ENCODE results near the gene PPP2R2C. TPM values are rescaled to one million over a fixed set of nuclear protein-coding genes. Genes with fewer than 3 reads are reported as not detected.

The PPP2R2C gene
- total RNA-seq, 5 donors from 2014 or later (not counting 1 experiment from before 2014, with no cell fraction given) = 0.20 TPM; not detected in 4

GRCh38 chr4:6345866-6346265, 126.5 kb downstream of the PPP2R2C start:
- ATAC-seq (replicated peaks in 1 of 4) (no peak), DNase-seq (no peak)
- no peak overlapping the region for H3K27ac ChIP-seq (ENCODE audit: low read length)
- H3K27me3 ChIP-seq (replicated peaks in 1 of 2; ENCODE audit: control insufficient read depth in 2 of 2, extremely low read depth in 1 of 2, insufficient read depth in 2 of 2, low read length in 1 of 2) = peaks cover 0 to 47% of the 10 kb centered on the region in 2 experiments
- no peak overlapping the region for H3K27ac Mint-ChIP-seq
- H3K36me3 Mint-ChIP-seq = no peaks in the 10 kb centered on the region
- H3K36me3 ChIP-seq (ENCODE audit: control insufficient read depth in 2 of 2, extremely low read depth in 1 of 2, insufficient read depth in 1 of 2, low read length in 1 of 2) = no peaks in the 10 kb centered on the region
- CTCF ChIA-PET = interaction anchor here in 1 of 2 donors (0.6 kb wide), 1 partner anchor 85 kb away, joined by 5 read pairs; no protein-coding TSS in a partner anchor
- POLR2A ChIA-PET = no interaction called here
- no peaks in the 10 kb centered on the region for H3K9me3 ChIP-seq
- H3K9me3 Mint-ChIP-seq = no peaks in the 10 kb centered on the region
- WGBS (ENCODE audit: insufficient coverage) = 74% methylated on average over 13 of the region's 13 CpGs
- H3K4me1 ChIP-seq (ENCODE audit: control insufficient read depth in 1 of 2, extremely low read depth in 1 of 2, insufficient read depth in 2 of 2, low read length in 2 of 2) = no peaks in the 10 kb centered on the region
- H3K4me1 Mint-ChIP-seq = peaks cover 0 to 4% (median 2%) of the 10 kb centered on the region in 3 donors
- no peak overlapping the region for H3K4me3 Mint-ChIP-seq
- H3K27me3 Mint-ChIP-seq = peaks cover 13 to 26% of the 10 kb centered on the region in 2 donors
- H3K4me3 ChIP-seq (ENCODE audit: control insufficient read depth in 1 of 2, extremely low read depth in 1 of 2, low read length in 1 of 2) = no peak overlapping the region

- Histone ChIP-seq H3K27me3 (replicated peaks in 1 of 2; ENCODE audit: control insufficient read depth in 2 of 2, extremely low read depth in 1 of 2, insufficient read depth in 2 of 2, low read length in 1 of 2) (peaks cover 0 to 47% of the 10 kb centered on the region in 2 experiments), H3K4me1 (ENCODE audit: control insufficient read depth in 1 of 2, extremely low read depth in 1 of 2, insufficient read depth in 2 of 2, low read length in 2 of 2) (no peaks in the 10 kb centered on the region), H3K36me3 (ENCODE audit: control insufficient read depth in 2 of 2, extremely low read depth in 1 of 2, insufficient read depth in 1 of 2, low read length in 1 of 2) (no peaks in the 10 kb centered on the region), H3K9me3 (no peaks in the 10 kb centered on the region), H3K27ac (ENCODE audit: low read length) (no peak overlapping the region), H3K4me3 (ENCODE audit: control insufficient read depth in 1 of 2, extremely low read depth in 1 of 2, low read length in 1 of 2) (no peak overlapping the region)
- ChIA-PET POLR2A (no interaction called here), CTCF (interaction anchor here in 1 of 2 donors (0.6 kb wide), 1 partner anchor 85 kb away, joined by 5 read pairs; no protein-coding TSS in a partner anchor)
- no peak for ATAC-seq (replicated peaks in 1 of 4)
- Mint-ChIP-seq H3K4me3 (no peak overlapping the region), H3K27me3 (peaks cover 19 to 27% of the 10 kb centered on the region in 2 donors), H3K36me3 (no peaks in the 10 kb centered on the region), H3K27ac (no peak overlapping the region), H3K4me1 (peaks cover 0 to 4% (median 3%) of the 10 kb centered on the region in 3 donors), H3K9me3 (no peaks in the 10 kb centered on the region)
- DNase-seq = no peak
- WGBS (ENCODE audit: insufficient coverage) = 79% methylated on average over 24 of the region's 27 CpGs
These were observed 127.2 kb downstream of the PPP2R2C start for GRCh38 chr4:6345096-6345830.

GRCh38 chr4:6343939-6344408, 128.4 kb downstream of the PPP2R2C start:
- Mint-ChIP-seq H3K27ac (no peak overlapping the region), H3K27me3 (peaks cover 26 to 28% of the 10 kb centered on the region in 2 donors), H3K36me3 (no peaks in the 10 kb centered on the region), H3K4me3 (no peak overlapping the region), H3K4me1 (peaks cover 3 to 11% (median 10%) of the 10 kb centered on the region in 3 donors), H3K9me3 (no peaks in the 10 kb centered on the region)
- ATAC-seq (replicated peaks in 1 of 4) = no peak
- Histone ChIP-seq H3K4me3 (ENCODE audit: control insufficient read depth in 1 of 2, extremely low read depth in 1 of 2, low read length in 1 of 2) (no peak overlapping the region), H3K36me3 (ENCODE audit: control insufficient read depth in 2 of 2, extremely low read depth in 1 of 2, insufficient read depth in 1 of 2, low read length in 1 of 2) (no peaks in the 10 kb centered on the region), H3K9me3 (no peaks in the 10 kb centered on the region), H3K27ac (ENCODE audit: low read length) (no peak overlapping the region), H3K27me3 (replicated peaks in 1 of 2; ENCODE audit: control insufficient read depth in 2 of 2, extremely low read depth in 1 of 2, insufficient read depth in 2 of 2, low read length in 1 of 2) (peaks cover 0 to 53% of the 10 kb centered on the region in 2 experiments), H3K4me1 (ENCODE audit: control insufficient read depth in 1 of 2, extremely low read depth in 1 of 2, insufficient read depth in 2 of 2, low read length in 2 of 2) (peaks cover 0 to 5% of the 10 kb centered on the region in 2 experiments)
- POLR2A ChIA-PET = no interaction called here
- CTCF ChIA-PET = no interaction called here
- 63% methylated on average over 5 of the region's 11 CpGs for WGBS (ENCODE audit: insufficient coverage)
- no peak for DNase-seq

- no peaks in the 10 kb centered on the region for H3K36me3 ChIP-seq (ENCODE audit: control insufficient read depth in 2 of 2, extremely low read depth in 1 of 2, insufficient read depth in 1 of 2, low read length in 1 of 2)
- H3K27ac ChIP-seq (ENCODE audit: low read length) = no peak overlapping the region
- Mint-ChIP-seq H3K27me3 (peaks cover 30 to 34% of the 10 kb centered on the region in 2 donors), H3K27ac (no peak overlapping the region), H3K4me3 (no peak overlapping the region), H3K36me3 (no peaks in the 10 kb centered on the region), H3K4me1 (peaks cover 15 to 23% (median 22%) of the 10 kb centered on the region in 3 donors), H3K9me3 (no peaks in the 10 kb centered on the region)
- peaks cover 0 to 18% of the 10 kb centered on the region in 2 experiments for H3K4me1 ChIP-seq (ENCODE audit: control insufficient read depth in 1 of 2, extremely low read depth in 1 of 2, insufficient read depth in 2 of 2, low read length in 2 of 2)
- CTCF ChIA-PET = no interaction called here
- ATAC-seq (replicated peaks in 1 of 4) (no peak), DNase-seq (no peak)
- POLR2A ChIA-PET = no interaction called here
- no peak overlapping the region for H3K4me3 ChIP-seq (ENCODE audit: control insufficient read depth in 1 of 2, extremely low read depth in 1 of 2, low read length in 1 of 2)
- 67% methylated on average over 15 of the region's 23 CpGs for WGBS (ENCODE audit: insufficient coverage)
- H3K27me3 ChIP-seq (replicated peaks in 1 of 2; ENCODE audit: control insufficient read depth in 2 of 2, extremely low read depth in 1 of 2, insufficient read depth in 2 of 2, low read length in 1 of 2) = peaks cover 2 to 50% of the 10 kb centered on the region in 2 experiments
- no peaks in the 10 kb centered on the region for H3K9me3 ChIP-seq
These were observed 129.7 kb downstream of the PPP2R2C start for GRCh38 chr4:6342530-6343293.

- WGBS (ENCODE audit: insufficient coverage) = 81% methylated on average over 2 of the region's 6 CpGs
- Histone ChIP-seq H3K4me3 (ENCODE audit: control insufficient read depth in 1 of 2, extremely low read depth in 1 of 2, low read length in 1 of 2) (no peak overlapping the region), H3K9me3 (no peaks in the 10 kb centered on the region), H3K27ac (ENCODE audit: low read length) (no peak overlapping the region), H3K4me1 (ENCODE audit: control insufficient read depth in 1 of 2, extremely low read depth in 1 of 2, insufficient read depth in 2 of 2, low read length in 2 of 2) (peaks cover 0 to 26% of the 10 kb centered on the region in 2 experiments), H3K36me3 (ENCODE audit: control insufficient read depth in 2 of 2, extremely low read depth in 1 of 2, insufficient read depth in 1 of 2, low read length in 1 of 2) (no peaks in the 10 kb centered on the region), H3K27me3 (replicated peaks in 1 of 2; ENCODE audit: control insufficient read depth in 2 of 2, extremely low read depth in 1 of 2, insufficient read depth in 2 of 2, low read length in 1 of 2) (peaks cover 2 to 48% of the 10 kb centered on the region in 2 experiments)
- Mint-ChIP-seq H3K27me3 (peaks cover 37 to 43% of the 10 kb centered on the region in 2 donors), H3K4me1 (peaks cover 22 to 31% (median 24%) of the 10 kb centered on the region in 3 donors), H3K36me3 (no peaks in the 10 kb centered on the region), H3K9me3 (no peaks in the 10 kb centered on the region), H3K27ac (no peak overlapping the region), H3K4me3 (no peak overlapping the region)
- POLR2A ChIA-PET = no interaction called here
- ATAC-seq (replicated peaks in 1 of 4) = no peak
- CTCF ChIA-PET = interaction anchor here in 1 of 2 donors (0.6 kb wide), 1 partner anchor 233 kb away, joined by 3 read pairs; no protein-coding TSS in a partner anchor
- no peak for DNase-seq
These were observed 130.7 kb downstream of the PPP2R2C start for GRCh38 chr4:6341696-6342095.

- Mint-ChIP-seq H3K4me1 (peaks cover 22 to 31% (median 24%) of the 10 kb centered on the region in 3 donors), H3K9me3 (no peaks in the 10 kb centered on the region), H3K27ac (peak overlapping the region in 1 of 2 donors; percentile 57), H3K27me3 (peaks cover 38 to 43% of the 10 kb centered on the region in 2 donors), H3K36me3 (no peaks in the 10 kb centered on the region), H3K4me3 (no peak overlapping the region)
- no peaks in the 10 kb centered on the region for H3K36me3 ChIP-seq (ENCODE audit: control insufficient read depth in 2 of 2, extremely low read depth in 1 of 2, insufficient read depth in 1 of 2, low read length in 1 of 2)
- no peaks in the 10 kb centered on the region for H3K9me3 ChIP-seq
- ChIA-PET POLR2A (no interaction called here), CTCF (no interaction called here)
- H3K4me1 ChIP-seq (ENCODE audit: control insufficient read depth in 1 of 2, extremely low read depth in 1 of 2, insufficient read depth in 2 of 2, low read length in 2 of 2) = peaks cover 0 to 26% of the 10 kb centered on the region in 2 experiments
- 81% methylated on average over 9 of the region's 9 CpGs for WGBS (ENCODE audit: insufficient coverage)
- H3K27me3 ChIP-seq (replicated peaks in 1 of 2; ENCODE audit: control insufficient read depth in 2 of 2, extremely low read depth in 1 of 2, insufficient read depth in 2 of 2, low read length in 1 of 2) = peaks cover 2 to 46% of the 10 kb centered on the region in 2 experiments
- H3K27ac ChIP-seq (ENCODE audit: low read length) = no peak overlapping the region
- H3K4me3 ChIP-seq (ENCODE audit: control insufficient read depth in 1 of 2, extremely low read depth in 1 of 2, low read length in 1 of 2) = no peak overlapping the region
- DNase-seq = no peak
- ATAC-seq (replicated peaks in 1 of 4) = no peak
These were observed 131.9 kb downstream of the PPP2R2C start for GRCh38 chr4:6340446-6341015.
